ENCODE data around the gene PTPN2.

GRCh38 chr18:12765126-12765525, 118.9 kb downstream of the PTPN2 start:
- TF ChIP-seq CTCF (conservative IDR thresholded peaks at IDR 0.05; ENCODE audit: low read depth, low read length) (no peak), EZH2phosphoT487 (IDR thresholded peaks at IDR 0.05; ENCODE audit: borderline replicate concordance, low read length) (no peak), EZH2 (IDR thresholded peaks at IDR 0.05; ENCODE audit: low read length, unreplicated experiment) (no peak)
